ENCODE measurements around the gene ABCA8. TPM values are rescaled to one million over a fixed set of nuclear protein-coding genes. Genes with fewer than 3 reads are reported as not detected.
"Not testable (repeated sequence)": the region's sequence is repeated elsewhere in the genome, so short reads cannot be mapped to it uniquely, and the experiment has no call there.

ABCA8 gene
- total and polyA plus RNA-seq, 11 donors: 13.4 to 71.0 (median 35.4) TPM

DNA sequence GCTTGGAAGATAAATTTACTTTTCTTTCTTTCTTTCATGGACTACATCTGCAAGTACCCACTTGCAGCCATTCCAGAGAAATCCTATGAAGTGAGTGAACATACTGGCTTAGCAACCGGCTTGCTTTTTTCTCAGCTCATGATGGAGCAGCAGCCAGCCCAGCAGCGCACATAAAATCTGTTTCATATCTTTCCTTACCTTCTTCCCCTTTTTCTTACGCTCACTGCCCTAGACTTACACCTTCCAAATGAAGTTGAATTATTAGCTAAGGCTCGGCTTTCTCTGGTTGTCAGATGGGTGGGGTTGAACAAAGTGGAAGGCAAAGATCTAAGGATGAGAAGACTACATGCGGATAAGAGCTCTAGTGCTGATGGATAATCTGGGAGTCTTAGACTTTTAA lies 13.9 kb upstream of the ABCA8 start:
- peaks cover 0 to 6% (median 0%) of the 10 kb centered on the region in 12 donors for H3K4me1 ChIP-seq
- H3K4me3 ChIP-seq: no peak overlapping the region
- intact Hi-C loops (cut with DNase I): no loop called here
- H3K27ac ChIP-seq: peak overlapping the region in 2 of 12 donors; percentile 16 to 25
- peaks cover 0 to 4% (median 0%) of the 10 kb centered on the region in 9 donors for H3K36me3 ChIP-seq
- H3K9me3 ChIP-seq: no peaks in the 10 kb centered on the region
- WGBS, 4 donors: 76 to 85% (median 79%) methylated on average over 5 of the region's 5 CpGs
- DNase-seq: no peak
- no peaks in the 10 kb centered on the region for H3K27me3 ChIP-seq
- no peak for TF ChIP-seq CTCF (IDR thresholded peaks at IDR 0.05)
- TF ChIP-seq POLR2A (IDR thresholded peaks at IDR 0.05): no peak
- no peak for ATAC-seq

GRCh38 chr17:68963958-68964357 lies 8.8 kb upstream of the ABCA8 start:
- no peaks in the 10 kb centered on the region for H3K27me3 ChIP-seq
- peak overlapping the region in 4 of 12 donors; percentile 5 to 44 (median 18) for H3K27ac ChIP-seq
- intact Hi-C loops (cut with DNase I): no loop called here
- peaks cover 0 to 2% (median 0%) of the 10 kb centered on the region in 12 donors for H3K9me3 ChIP-seq
- TF ChIP-seq POLR2A (IDR thresholded peaks at IDR 0.05): no peak
- TF ChIP-seq CTCF (IDR thresholded peaks at IDR 0.05): no peak
- no peak overlapping the region for H3K4me3 ChIP-seq
- H3K36me3 ChIP-seq: no peaks in the 10 kb centered on the region
- H3K4me1 ChIP-seq: peaks cover 0 to 14% (median 0%) of the 10 kb centered on the region in 12 donors
- DNase-seq: peak in 1 of 5 donors; percentile 52
- peak; percentile 47 to 90 (median 77) for ATAC-seq
- WGBS, 4 donors: 83 to 89% (median 85%) methylated on average over 4 of the region's 4 CpGs

DNA sequence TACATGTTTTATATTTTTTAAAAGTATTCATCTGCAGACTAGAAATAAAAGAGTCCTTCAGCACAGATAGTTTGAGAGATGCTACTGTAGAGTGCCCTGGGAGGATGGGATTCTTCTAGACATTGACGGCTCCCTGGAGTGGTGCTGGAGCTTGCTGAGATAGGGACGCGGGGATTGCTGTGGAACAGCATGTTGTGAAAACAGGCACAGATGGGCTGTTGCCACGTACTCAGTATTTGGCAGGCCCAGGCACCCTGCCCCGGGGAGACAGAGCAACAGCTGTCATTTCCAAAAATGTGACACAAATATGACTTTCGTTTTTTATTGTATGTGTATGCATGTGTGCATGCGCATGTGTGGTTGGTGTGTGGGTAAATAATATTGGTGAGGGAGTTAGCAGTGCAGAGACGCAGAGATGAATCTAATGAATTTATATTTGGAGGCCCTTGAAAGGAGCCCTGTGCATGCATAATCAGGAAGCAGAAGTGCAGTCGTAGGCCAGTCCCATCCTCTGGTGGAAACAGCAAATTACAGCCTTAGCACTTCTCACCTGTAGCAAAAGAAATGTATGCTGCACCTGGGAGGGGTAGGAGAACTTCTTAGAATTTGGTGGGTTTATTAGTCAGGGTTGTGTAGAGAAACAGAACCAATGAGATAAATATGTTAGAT lies 6.2 kb upstream of the ABCA8 start:
- Histone ChIP-seq H3K27me3 (no peaks in the 10 kb centered on the region), H3K4me1 (peaks cover 0 to 14% (median 0%) of the 10 kb centered on the region in 12 donors), H3K27ac (peak overlapping the region in 3 of 12 donors; percentile 4 to 22 (median 5)), H3K9me3 (peaks cover 0 to 3% (median 0%) of the 10 kb centered on the region in 12 donors), H3K36me3 (no peaks in the 10 kb centered on the region), H3K4me3 (no peak overlapping the region)
- ATAC-seq: peak; percentile 74 to 86 (median 84)
- no peak for TF ChIP-seq CTCF (IDR thresholded peaks at IDR 0.05)
- no peak for TF ChIP-seq POLR2A (IDR thresholded peaks at IDR 0.05)
- WGBS, 4 donors: 31 to 41% (median 38%) methylated on average over 9 of the region's 9 CpGs
- intact Hi-C loops (cut with DNase I): no loop called here
- DNase-seq: peak in 2 of 5 donors; percentile 54 to 64

DNA sequence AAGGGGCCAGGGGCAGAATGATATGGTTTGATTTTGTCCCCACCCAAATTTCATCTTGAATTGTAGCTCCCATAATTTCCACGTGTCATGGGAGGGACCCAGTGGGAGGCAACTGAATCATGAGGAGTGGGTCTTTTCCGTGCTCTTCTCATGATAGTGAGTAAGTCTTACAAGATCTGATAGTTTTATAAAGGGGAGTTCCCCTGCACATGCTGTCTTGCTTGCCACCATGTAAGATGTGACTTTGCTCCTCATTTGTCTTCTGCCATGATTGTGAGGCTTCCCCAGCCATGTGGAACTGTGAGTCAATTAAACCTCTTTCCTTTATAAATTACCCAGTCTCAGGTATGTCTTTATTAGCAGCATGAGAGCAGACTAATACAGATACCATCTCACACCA lies 3.9 kb upstream of the ABCA8 start:
- H3K36me3 ChIP-seq; ATAC-seq; H3K27me3 ChIP-seq; DNase-seq; H3K4me3 ChIP-seq; intact Hi-C loops (cut with DNase I); H3K27ac ChIP-seq; H3K9me3 ChIP-seq: not testable (repeated sequence)
- H3K4me1 ChIP-seq: peaks cover 0 to 17% (median 0%) of the 10 kb centered on the region in 12 donors
- 79 to 96% (median 93%) methylated on average over 2 of the region's 2 CpGs for WGBS, 4 donors

Measured in heart left ventricle (tissue), 16 donors.